KBM-7 (cell line): ENCODE data around the gene CCDC167.

ENCODE experiments used
- DNase-seq: peaks from one replicate; pipeline ENCODE4 v3.0.0-alpha.2; 2015
- in situ Hi-C: fragments of 300-500 bp; cut with MboI; formaldehyde crosslinking; loops from 2 replicates; pipeline ENCODE4 v1.14.3; 2020; ENCODE audit warnings: low sequenced_read_pairs, low pct_unique_long_range_greater_than_20kb, mixed read lengths

CCDC167 gene

DNA sequence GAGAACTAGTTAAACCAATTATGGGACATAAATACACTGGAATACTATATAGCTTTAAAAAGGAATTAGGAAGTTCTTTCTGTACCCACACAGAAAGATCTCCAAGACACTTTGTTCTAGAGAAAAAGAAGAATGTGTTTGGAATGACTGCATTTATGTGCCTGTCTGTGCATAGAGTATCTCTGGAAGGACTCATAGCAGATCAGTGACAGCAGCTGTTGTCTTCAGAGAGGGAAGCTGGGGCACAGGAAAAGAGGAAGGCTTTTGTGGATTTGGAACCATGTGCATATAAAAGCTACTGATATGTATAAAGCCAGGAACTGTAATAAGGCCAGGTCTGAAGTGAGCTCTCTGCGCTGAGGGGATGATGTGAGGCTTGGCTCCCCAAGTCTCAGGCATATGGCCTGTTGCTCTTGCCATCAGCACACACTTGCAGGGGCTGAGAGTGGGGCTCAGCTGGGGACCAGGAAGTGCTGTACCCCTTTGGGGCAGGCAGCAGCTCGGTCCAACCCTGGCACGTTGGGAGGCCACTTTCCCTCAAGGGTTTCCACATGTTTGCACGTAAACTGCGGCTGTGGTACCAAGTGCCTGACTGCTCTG lies 31.8 kb upstream of the CCDC167 start:
- in situ Hi-C loops: no loop called here
- DNase-seq: no peak

DNA sequence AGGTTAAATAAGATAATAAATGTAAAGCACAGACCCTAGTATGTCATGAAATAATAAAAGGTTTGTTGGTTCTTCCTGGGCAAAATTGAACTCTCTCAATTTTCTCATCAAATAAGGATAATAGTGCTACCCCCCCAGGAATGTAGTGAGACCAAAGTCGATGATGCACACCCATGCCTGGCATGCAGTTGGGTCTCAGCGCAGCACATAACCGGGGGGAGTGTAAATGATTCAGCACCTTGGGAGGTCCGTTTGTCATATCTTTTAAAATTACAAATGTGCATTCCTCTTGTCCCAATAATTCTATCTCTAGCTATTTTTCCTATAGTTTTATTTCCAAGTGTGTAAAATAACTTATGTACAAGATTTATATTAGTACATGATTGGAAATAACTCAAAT lies 31.3 kb upstream of the CCDC167 start:
- no peak for DNase-seq
- in situ Hi-C loops: no loop called here

DNA sequence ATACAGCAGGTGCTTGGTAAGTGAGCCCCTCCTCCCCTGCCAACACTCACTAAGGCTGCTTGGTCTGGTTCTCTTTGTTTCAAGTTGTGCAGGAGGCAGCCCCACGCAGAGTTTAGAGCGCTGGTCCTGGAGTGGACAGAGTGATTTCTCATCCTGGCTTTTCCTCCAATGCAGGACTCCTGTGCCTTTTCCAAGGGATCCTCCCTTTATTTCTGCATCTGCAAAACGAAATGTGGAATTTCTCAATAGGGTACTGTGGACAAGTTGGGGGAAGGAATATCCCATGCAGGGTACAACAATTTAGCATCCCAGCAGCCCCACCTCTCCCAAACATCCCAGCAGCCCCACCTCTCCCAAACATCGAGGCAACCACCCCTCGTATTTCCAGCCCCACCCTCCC lies 30.6 kb upstream of the CCDC167 start:
- in situ Hi-C loops: no loop called here
- no peak for DNase-seq

DNA sequence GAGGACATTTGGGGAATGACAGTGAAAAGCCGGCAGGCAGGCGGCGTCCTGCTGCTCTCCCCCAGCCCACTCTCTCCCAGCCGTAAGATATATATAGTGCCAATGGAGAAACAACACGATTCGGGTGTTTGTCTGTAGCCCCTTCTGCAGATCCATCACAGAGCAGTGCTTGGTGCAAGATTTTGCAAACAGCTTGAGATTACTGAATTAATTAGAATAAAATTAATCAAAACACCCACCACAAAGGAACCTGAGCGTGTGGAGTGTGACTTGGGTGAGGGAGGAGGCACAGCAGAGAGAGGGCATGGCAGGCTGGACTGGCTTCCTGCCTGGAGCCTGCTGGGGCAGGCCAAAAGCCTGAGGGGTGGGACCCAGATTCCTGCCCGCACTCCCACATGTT lies 28.8 kb upstream of the CCDC167 start:
- in situ Hi-C loops: no loop called here
- no peak for DNase-seq

DNA sequence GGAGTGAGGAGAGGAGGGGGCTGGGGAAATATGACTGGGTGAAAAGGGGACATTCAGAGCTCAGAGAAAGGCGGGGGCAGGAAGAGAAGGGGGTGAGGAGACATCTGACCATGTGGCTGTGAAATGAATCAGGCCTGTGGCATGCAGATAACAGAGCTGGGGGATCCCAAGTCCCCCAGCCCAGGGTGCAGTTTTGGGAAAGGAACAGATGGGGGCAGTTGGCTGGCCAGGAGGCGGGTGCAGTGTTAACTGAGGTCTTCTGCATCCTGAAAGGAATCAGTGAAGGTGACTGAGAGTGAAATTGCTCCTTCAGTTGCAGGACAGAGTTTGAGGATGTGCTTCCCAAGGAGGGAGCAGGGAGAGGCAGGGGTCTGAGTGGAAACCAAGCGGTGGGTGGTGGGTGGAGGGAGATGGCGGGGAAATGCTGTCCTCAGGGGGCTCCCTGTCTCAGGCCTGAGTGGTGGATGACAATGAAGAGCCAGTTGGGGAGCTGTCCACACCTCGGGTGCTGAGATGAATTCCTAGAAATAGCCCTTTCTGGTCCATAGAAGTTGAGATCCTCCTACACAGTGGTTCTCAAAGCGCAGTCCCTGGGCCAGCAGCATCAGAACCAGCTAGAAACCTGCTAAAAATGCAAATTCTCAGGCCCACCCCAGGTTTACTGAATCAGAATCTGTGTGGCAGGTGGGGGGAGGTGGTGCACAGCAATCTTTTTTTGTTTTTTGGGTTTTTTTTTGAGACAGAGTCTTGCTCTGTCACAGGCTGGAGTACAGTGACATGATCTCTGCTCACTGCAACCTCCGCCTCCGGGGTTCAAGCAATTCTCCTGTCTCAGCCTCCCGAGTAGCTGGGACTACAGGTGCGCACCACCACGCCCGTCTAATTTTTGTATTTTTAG lies 26.0 kb upstream of the CCDC167 start:
- in situ Hi-C loops: no loop called here
- DNase-seq: no peak

DNA sequence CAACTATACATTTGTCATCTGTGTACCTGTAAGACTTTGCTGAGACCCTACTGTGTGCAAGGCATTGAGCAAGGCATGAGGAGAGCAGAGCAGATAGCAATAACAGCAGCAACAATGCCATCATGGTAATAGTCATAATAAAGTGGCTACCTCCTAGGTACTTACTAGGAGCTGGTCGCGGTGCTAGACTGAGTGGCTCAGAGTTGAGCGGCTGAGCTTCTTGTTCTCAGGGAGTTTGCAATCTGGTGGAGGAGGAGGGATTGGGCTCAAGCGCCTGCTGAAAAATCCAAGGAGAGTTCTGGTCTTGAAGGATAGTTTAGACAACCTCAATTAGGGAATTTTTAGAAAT lies 25.3 kb upstream of the CCDC167 start:
- in situ Hi-C loops: no loop called here
- no peak for DNase-seq

DNA sequence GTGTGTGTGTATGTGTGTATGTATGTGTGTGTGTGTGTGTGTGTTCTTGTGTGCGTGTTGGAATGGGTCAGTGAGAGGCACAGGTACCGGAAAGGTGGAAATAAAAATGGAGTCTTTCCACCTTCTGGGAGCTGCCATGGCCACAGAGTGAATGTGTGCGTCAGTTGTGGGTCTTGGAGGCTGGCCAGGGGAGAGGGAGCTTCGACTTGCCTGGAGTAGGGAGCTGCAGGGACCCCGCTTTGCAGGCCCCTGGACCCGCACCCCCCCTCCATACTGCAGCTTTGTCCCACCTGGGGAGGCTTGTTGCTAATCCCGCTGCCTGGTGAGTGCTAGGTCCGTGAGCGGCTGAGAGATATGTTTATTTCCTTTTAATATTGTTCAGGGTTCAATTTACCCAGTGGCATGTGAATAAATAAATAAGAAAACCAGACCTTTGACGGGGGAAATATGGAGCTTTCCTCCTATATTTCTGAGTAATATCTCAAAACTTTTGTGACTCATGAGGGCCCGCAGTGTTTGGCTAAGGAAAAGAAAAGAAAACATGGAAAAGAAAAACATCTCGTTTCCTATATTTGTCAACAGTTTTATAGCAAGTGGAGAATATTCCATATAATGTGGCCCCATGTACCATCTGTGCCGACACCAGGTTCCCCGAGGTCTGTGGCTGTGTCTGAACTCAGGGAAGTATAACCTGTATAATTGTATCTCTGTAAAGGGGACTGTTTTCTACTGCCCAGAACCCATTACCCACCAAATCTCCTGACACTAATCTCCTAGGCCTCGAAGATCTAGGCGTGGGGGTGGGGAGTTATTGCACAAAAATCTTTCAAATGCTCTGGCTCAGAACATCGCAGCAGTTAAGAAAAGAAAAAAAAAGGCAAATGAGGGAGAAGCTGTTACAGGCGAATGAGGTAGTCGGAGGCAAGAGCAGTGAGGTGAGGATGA lies 24.6 kb upstream of the CCDC167 start:
- DNase-seq: no peak
- in situ Hi-C loops: no loop called here

DNA sequence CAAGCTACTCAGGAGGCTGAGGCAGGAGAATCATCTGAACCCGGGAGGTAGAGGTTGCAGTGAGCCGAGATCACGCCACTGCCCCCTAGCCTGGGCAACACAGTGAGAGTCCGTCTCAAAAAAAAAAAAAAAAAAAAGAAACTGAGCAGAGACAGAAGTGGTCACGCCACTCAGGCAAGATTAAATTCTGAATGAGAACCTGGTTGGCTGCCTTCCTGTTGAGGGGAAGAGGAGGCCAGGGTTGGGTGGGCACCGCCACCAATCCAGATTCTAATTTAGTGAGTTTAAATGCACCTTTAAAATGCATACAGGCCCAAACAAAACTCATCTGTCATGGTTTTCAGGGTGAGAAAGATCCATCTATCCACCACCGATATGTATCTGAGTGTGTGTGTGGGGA lies 23.7 kb upstream of the CCDC167 start:
- DNase-seq: no peak
- in situ Hi-C loops: no loop called here

DNA sequence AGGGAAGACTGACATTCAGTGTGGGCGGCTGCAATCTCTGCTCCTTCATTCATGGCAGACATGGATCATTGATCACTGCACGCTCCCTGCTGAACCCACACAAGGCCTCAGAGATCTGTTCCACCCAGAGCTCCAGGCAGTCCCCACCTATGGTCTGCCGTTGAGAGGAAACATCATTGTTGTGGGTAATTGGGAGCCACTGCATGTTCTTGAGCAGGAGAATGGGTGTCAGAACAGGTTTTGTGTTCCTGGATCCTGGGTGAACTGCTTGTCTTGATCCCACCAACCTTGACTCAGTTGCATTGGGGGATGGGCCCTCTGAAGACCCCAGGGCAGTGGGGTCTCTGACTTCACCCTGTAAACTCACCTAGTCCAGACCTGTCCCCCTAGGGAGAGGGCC lies 23.1 kb upstream of the CCDC167 start:
- no peak for DNase-seq
- in situ Hi-C loops: no loop called here

DNA sequence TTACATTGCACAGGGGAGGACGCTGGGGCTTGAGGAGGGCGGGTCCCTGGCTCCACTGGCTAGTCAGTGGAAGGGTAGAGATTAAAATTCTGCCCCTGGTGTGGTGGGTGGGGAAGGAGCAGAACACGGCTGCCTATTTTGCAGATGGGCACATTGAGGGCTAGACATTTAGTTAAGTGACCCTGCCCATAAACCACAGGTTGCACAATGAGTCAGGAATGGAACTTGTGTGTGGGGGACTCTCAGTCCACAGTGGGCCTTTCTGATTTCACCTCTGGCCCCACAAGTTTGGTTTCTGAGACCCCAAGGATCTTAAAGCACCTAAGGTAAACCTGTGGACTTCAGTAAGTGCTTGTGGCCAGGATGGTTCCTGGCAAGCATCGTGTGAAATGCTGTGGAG lies 22.0 kb upstream of the CCDC167 start:
- in situ Hi-C loops: no loop called here
- no peak for DNase-seq

DNA sequence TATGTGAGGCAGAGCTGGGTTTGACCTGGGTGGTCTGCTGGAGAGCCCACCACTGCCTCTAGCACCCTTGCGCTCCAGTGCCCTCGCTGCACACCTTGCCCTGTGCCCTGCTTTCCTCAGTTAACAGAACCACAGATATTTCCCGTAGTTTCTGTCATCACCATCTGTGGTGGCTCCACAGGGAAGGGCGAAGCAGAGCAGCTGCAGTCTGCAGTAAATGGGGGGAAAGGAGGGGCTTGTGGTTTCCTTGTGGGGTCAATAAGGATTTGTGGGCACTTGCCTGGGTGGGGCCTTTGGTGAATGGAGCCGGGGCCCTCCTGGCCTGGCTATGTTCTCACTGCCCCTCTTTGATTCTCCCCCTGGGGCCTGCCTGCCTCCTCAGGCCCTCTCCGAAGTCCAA lies 21.2 kb upstream of the CCDC167 start:
- in situ Hi-C loops: no loop called here
- DNase-seq: no peak

DNA sequence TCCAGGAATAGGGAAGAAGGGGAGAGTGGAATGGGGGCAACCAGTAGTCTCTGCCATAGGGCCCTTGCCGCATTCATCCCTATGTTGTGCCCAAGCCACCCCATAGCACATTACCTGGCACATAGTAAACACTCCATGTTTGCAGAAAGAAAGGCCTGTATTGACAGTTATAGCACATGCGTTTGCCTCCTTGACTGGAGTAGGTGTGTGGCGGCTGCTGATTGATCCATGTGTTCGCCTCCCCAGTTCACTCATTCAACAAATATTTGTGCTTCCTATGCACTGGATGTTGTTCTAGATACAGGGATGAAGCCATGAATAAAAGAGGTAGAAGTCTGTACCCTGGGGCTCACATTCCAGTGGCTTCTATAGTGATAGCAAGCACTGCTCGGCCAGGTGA lies 19.8 kb upstream of the CCDC167 start:
- in situ Hi-C loops: no loop called here
- no peak for DNase-seq

DNA sequence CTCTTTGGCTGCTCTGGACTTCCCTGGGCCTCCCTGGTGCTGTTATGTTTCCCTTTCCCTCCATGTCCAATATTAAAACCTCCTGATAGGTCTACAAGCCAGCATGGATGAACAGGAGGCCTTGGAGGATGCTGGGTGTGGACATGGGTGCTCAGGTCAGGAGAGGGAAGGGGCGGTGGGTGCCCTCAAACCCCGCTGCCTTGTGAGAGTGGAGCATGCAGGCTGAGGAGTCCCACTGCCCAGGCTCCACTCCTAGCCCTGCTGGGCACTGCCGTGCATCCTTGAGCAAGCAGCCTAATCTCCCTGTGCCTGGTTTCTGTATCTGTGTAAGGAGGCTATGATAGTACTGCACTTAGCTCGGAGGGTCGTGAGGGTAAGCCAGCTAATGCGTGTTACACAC lies 18.4 kb upstream of the CCDC167 start:
- no peak for DNase-seq
- in situ Hi-C loops: no loop called here

DNA sequence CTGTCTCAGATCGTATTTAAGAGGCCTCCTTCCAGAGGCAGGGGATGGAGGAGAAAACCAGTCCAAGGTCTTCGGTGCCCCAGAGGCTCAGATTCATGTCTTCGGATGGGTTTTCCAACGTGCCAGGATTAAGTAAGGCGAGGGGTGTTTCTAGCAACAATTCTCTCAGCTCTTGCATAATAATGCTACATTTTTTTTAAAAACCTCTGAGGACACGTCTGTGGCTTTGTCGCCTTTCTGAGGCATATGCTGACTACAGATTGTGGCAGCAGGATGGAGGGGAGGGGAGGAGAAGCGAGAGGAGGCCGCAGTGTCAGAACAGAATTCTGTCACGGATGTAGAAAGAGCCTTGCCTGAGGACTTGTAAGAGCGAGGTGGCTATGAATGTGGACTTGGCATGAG lies 17.7 kb upstream of the CCDC167 start:
- no peak for DNase-seq
- in situ Hi-C loops: no loop called here

DNA sequence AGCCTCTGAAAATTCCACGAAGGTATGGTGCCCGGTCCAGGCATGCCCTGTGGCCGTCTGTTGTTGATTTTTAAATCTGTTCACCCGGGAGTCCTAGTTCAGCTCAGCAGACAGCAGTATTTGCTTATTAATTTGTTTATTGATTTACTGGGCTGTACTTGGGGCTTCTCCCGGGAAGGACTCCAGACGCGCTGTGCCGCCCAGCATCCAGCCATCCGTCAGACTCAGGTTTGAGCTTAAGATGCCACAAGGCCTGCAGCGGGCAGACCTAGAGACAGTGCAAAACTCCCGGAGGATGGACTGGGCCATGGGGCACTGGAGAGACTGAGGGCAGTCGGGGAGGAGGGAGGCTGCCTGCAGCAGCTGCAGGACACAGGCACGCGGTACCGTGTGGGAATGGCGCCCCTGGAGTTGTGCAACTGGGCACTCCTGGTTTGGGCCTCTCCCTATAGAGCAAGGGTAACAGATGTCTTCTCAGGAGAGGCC lies 17.3 kb upstream of the CCDC167 start:
- no peak for DNase-seq
- in situ Hi-C loops: no loop called here

DNA sequence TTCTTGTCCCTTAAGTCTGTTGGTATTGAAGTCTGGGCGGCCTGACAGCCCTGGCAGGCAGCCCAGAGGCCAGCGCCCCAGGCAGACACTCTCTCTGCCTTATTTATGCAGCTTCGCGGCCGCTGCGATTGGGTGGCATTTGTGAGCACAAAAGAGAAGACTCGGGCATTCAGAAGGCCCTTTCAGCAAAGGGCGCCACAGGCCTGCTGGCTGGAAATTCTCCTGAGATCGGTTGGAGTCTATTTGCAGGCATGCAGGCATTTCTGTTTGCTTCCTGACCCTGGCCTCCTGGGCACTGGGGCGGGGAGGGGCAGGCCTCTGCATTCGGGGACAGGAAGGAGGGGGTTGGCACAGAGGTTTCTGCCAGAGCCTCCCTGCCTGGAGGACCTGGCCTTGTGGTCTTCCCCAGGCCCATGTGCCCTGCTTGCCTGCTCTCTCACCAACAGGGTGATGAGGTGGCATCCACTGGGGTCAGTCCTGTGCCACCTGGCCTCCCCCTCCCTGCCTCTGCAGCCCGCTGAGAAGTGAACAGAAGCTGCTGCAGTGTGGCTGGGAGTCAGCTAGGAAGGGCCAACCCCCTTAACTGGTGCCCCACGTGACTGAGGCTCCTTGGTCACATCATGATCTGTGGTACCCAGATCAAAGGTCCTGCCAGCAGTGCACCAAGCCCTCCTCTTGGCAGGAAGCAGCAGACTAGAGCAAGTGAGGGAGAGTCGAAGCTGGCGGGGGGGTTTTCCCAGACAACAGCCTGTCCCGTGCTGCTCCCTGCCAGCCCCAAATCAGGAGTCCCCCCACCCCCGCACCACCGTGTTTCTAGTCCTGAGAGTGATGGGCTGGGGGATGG lies 16.6 kb upstream of the CCDC167 start:
- in situ Hi-C loops: no loop called here
- no peak for DNase-seq

DNA sequence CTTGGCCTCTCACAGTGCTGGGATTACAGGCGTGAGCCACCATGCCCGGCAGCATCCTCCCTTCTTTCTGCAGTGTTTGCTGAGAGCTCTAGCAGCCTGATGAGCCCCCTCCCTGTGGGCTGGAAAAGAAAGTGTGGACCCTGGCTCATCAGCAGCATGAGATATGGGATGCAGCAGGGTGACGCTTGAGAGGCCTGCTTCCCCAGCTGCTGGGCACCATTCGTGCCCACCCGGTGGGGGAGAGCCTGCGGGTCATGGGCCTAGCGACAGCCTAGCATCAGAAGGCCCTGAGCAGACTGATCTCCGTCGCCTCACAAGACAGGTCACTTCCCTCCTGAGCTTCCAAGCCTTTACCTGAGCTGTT lies 16.0 kb upstream of the CCDC167 start:
- in situ Hi-C loops: no loop called here

DNA sequence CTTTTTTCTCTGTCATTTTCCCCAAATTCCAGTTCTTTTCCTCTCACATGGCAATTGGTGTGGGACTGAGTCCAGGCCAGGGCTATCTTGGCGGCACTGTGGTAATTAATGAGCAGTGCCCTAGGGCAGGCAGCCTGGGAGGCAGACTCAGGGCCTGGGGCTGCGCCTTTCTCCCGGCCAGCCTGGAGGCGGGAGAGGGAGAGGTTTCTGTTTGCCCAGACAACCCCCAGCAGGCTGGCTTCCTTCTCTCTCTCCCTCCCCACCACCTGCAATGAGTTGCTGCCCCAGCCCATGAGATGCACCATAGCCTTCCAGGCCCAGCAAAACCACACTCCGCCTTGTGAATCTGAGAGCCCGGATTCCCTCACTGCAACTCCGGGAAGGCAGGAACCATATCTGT lies 15.1 kb upstream of the CCDC167 start:
- in situ Hi-C loops: no loop called here
- DNase-seq: no peak

More for the DNA sequence above, 16.0 kb upstream of the CCDC167 start:
- DNase-seq: no peak

DNA sequence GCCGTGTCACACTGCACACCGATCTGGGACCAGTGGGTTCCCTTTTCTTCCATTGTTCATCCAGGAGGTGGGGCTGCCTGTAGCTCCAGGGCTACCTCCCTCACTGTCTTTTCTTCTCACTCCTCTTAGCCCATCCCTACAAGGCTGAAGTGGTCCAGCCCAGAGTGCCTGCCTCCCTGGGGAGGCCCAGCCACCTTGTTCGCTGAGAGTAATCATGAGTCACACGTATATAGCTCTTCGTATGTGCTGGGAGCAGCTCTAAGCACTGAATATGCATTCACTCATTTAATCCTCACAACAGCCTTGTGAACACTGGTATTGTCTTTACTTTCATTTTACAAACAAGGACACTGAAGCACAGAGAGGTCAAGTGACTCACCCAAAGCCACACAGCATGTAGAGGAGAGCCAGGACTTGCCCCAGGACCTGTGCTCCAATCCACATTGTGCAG lies 14.7 kb upstream of the CCDC167 start:
- in situ Hi-C loops: no loop called here
- DNase-seq: no peak
